ENCODE results near the gene INSC.

DNA sequence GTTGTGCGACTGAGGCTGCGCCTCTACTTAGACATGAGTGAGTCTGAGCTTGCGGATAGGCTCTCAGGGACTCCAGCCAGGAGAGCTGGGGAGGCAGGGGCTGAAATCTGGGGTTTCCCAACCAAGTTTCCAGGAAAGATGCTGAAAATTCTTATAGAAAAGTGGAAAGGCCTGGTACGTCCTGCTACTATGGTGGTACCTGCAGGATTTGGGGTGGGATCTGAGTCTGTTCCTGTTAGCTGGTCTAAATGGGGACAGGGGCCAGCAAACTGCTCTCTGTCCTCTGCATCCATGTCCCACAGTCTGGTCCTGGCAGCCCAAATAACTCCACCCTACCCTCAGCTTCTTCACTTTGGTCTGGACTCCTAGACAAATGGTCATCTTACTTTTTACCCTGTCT lies 86.9 kb downstream of the INSC start:
- TF ChIP-seq ZNF311 (tag by site-specific recombination; IDR thresholded peaks at IDR 0.05; ENCODE audit: borderline replicate concordance), result no peak
- TF ChIP-seq, protein P1, sequence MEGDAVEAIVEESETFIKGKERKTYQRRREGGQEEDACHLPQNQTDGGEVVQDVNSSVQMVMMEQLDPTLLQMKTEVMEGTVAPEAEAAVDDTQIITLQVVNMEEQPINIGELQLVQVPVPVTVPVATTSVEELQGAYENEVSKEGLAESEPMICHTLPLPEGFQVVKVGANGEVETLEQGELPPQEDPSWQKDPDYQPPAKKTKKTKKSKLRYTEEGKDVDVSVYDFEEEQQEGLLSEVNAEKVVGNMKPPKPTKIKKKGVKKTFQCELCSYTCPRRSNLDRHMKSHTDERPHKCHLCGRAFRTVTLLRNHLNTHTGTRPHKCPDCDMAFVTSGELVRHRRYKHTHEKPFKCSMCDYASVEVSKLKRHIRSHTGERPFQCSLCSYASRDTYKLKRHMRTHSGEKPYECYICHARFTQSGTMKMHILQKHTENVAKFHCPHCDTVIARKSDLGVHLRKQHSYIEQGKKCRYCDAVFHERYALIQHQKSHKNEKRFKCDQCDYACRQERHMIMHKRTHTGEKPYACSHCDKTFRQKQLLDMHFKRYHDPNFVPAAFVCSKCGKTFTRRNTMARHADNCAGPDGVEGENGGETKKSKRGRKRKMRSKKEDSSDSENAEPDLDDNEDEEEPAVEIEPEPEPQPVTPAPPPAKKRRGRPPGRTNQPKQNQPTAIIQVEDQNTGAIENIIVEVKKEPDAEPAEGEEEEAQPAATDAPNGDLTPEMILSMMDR (tag by site-specific recombination; IDR thresholded peaks at IDR 0.05), result no peak
- no peak for TF ChIP-seq ZBTB7A (tag by site-specific recombination; IDR thresholded peaks at IDR 0.05; ENCODE audit: low read depth)
- TF ChIP-seq ZNF174 (tag by site-specific recombination; IDR thresholded peaks at IDR 0.05), result no peak
- no peak for TF ChIP-seq ZNF341 (tag by site-specific recombination; IDR thresholded peaks at IDR 0.05; ENCODE audit: low read depth)
- TF ChIP-seq ZNF302 (tag by site-specific recombination; IDR thresholded peaks at IDR 0.05; ENCODE audit: low read depth), result no peak
- TF ChIP-seq ZNF510 (tag by site-specific recombination; IDR thresholded peaks at IDR 0.05; ENCODE audit: insufficient replicate concordance), result no peak
- TF ChIP-seq, protein P2, sequence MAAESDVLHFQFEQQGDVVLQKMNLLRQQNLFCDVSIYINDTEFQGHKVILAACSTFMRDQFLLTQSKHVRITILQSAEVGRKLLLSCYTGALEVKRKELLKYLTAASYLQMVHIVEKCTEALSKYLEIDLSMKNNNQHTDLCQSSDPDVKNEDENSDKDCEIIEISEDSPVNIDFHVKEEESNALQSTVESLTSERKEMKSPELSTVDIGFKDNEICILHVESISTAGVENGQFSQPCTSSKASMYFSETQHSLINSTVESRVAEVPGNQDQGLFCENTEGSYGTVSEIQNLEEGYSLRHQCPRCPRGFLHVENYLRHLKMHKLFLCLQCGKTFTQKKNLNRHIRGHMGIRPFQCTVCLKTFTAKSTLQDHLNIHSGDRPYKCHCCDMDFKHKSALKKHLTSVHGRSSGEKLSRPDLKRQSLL (tag by site-specific recombination; IDR thresholded peaks at IDR 0.05), result no peak
- TF ChIP-seq, protein P3, sequence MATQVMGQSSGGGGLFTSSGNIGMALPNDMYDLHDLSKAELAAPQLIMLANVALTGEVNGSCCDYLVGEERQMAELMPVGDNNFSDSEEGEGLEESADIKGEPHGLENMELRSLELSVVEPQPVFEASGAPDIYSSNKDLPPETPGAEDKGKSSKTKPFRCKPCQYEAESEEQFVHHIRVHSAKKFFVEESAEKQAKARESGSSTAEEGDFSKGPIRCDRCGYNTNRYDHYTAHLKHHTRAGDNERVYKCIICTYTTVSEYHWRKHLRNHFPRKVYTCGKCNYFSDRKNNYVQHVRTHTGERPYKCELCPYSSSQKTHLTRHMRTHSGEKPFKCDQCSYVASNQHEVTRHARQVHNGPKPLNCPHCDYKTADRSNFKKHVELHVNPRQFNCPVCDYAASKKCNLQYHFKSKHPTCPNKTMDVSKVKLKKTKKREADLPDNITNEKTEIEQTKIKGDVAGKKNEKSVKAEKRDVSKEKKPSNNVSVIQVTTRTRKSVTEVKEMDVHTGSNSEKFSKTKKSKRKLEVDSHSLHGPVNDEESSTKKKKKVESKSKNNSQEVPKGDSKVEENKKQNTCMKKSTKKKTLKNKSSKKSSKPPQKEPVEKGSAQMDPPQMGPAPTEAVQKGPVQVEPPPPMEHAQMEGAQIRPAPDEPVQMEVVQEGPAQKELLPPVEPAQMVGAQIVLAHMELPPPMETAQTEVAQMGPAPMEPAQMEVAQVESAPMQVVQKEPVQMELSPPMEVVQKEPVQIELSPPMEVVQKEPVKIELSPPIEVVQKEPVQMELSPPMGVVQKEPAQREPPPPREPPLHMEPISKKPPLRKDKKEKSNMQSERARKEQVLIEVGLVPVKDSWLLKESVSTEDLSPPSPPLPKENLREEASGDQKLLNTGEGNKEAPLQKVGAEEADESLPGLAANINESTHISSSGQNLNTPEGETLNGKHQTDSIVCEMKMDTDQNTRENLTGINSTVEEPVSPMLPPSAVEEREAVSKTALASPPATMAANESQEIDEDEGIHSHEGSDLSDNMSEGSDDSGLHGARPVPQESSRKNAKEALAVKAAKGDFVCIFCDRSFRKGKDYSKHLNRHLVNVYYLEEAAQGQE (tag by site-specific recombination; IDR thresholded peaks at IDR 0.05), result no peak

All from HEK293 (cell line).